ENCODE results near the gene TLR2.

DNA sequence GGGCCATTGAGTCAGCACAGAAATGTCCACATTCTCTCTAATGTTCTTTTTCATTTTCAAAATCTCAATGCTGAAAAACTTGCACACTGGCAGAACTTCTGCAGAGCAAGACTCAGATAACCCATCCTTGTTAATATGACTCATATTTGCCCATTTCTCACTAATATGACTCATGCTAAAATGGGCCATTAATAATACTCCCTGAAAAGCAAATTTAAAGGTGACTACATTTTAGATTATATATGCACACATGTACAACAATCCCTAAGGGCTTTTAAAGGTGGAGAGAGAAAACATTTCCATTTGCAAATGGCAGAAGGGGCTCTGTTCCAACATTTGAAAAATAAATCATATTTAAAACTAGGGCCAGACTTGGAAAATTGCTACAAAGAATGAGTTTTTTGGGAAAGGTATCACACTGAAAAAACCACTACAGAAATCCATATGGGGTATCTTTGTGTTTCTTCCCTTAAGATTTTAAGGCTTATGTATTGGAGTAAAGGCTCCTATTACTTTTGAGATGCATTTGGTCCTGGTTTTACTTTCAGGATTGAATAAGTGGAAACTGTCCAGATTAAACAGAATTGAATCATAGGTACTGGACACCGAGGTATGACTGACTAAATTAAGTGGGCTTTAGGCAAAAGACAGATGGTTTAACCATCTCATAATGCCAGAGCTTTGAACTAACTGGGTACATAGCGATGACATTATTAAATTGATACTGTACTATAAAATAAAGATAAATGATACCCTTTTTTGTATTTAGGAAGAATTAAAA is 30.0 kb downstream of the TLR2 start:
- TF ChIP-seq, protein P1, sequence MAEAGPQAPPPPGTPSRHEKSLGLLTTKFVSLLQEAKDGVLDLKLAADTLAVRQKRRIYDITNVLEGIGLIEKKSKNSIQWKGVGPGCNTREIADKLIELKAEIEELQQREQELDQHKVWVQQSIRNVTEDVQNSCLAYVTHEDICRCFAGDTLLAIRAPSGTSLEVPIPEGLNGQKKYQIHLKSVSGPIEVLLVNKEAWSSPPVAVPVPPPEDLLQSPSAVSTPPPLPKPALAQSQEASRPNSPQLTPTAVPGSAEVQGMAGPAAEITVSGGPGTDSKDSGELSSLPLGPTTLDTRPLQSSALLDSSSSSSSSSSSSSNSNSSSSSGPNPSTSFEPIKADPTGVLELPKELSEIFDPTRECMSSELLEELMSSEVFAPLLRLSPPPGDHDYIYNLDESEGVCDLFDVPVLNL (CRISPR knock-in tag; IDR thresholded peaks at IDR 0.05; ENCODE audit: borderline replicate concordance, low read depth) = no peak
- no peak for TF ChIP-seq SMAD3 (CRISPR knock-in tag; IDR thresholded peaks at IDR 0.05; ENCODE audit: borderline replicate concordance)
- TF ChIP-seq CREM (CRISPR knock-in tag; IDR thresholded peaks at IDR 0.05) = no peak

All from WTC11 (cell line).